ENCODE results near the gene ABHD6. TPM values are rescaled to one million over a fixed set of nuclear protein-coding genes. Genes with fewer than 3 reads are reported as not detected.

ABHD6 gene
- total and polyA plus RNA-seq, 9 of the 15 experiments (the other 6 are each of a cell fraction or from before 2014, with no cell fraction given) = 0.53 to 3.6 (median 2.5) TPM

DNA sequence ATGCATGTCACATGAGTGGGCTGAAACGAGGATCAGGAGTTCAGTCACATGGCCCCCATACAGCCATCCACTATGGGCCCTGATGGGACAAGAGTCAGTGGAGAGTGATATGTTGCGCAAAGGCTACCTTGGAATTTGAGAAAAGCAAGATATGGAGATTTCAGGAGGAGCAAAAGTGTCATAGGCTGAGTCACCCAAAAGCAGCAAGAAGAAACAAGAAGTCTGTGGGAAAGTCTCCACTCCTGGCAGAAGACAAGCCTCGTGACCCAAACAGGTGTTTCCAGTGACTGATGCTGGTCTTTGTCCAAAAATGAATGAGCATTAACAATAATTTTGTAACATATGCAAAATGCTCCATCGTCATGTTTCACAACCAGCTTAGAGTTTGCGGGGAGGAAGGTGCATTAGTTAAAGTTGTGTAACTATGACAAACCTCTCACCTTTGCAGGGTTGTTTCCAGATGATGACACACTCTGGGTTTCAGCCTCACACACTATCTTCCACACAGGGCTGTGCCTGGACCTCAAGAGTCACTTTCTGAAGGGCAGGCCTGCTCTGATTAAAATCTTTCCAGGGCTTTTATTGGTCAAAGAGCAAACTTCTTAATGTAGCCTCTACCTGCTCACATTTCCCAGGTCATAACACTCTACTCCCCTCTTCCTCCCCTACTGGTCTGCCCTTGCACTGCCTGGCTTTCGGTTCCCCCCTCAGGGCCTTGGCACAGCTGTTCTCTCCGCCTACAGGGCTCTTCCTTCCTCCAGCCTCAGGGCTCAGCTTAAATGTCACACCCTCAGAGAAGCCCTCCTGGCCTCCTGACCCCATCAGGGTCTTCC, 22.9 kb upstream of the ABHD6 start:
- ATAC-seq (peak; percentile 43; the same call in 2 of the 3 replicates), DNase-seq (ENCODE audit: extremely low read depth in 1 of 4, low spot score in 3 of 4) (no peak), FAIRE-seq (no peak)
- Histone ChIP-seq H3K4me1 (replicated peaks in 1 of 2; ENCODE audit: control insufficient read depth in 2 of 2, insufficient read depth in 2 of 2, low read length in 2 of 2) (no peaks in the 10 kb centered on the region; a peak in 1 of 5 replicates), H3K4me2 (ENCODE audit: insufficient read depth, low read length) (no peak overlapping the region), H3K36me3 (ENCODE audit: control insufficient read depth, insufficient read depth, low read length) (no peaks in the 10 kb centered on the region), H3K4me3 (no peak overlapping the region), H3K9ac (ENCODE audit: insufficient read depth in 1 of 2, low read depth in 2 of 2, low read length in 2 of 2) (no peak overlapping the region), H3K27ac (ENCODE audit: extremely low read depth, low read depth, low read length) (no peak overlapping the region), H3K9me1 (ENCODE audit: control insufficient read depth, insufficient read depth, low read length) (no peaks in the 10 kb centered on the region), H4K20me1 (replicated peaks; ENCODE audit: control insufficient read depth, insufficient read depth, low read length) (no peaks in the 10 kb centered on the region), H2AFZ (ENCODE audit: low read depth, low read length) (no peak overlapping the region), H3K9me3 (replicated peaks; ENCODE audit: control insufficient read depth, insufficient read depth, low read depth, low read length) (no peaks in the 10 kb centered on the region), H3K79me2 (ENCODE audit: control insufficient read depth, insufficient read depth, low read length) (no peaks in the 10 kb centered on the region), H3K27me3 (ENCODE audit: control insufficient read depth in 2 of 2, insufficient read depth in 2 of 2, low read length in 2 of 2) (peaks cover 2 to 18% of the 10 kb centered on the region in 2 experiments; a peak in 4 of 5 replicates)
- CTCF ChIA-PET (ENCODE audit: low intra/inter-chr PET ratio) = no interaction called here
- BruUV-seq (replicated peaks) = no TSS peak
- intact Hi-C loops (cut with micrococcal nuclease) (no loop called here), in situ Hi-C loops (cut with MboI) (no loop called here)
- POLR2A ChIA-PET = no interaction called here
- WGBS (ENCODE audit: insufficient coverage, low coverage, missing lambda C conversion rate) = 3% methylated on average over 7 of the region's 7 CpGs
- TF ChIP-seq NCOA2 (IDR thresholded peaks at IDR 0.05; ENCODE audit: partially characterized antibody in 2 of 2) = no peak
- peak; percentile 57 for TF ChIP-seq FOSL1 (tag; conservative IDR thresholded peaks at IDR 0.05)
- peak; percentile 54 for TF ChIP-seq CEBPB (tag; IDR thresholded peaks at IDR 0.05)
- TF ChIP-seq ATF3 (IDR thresholded peaks at IDR 0.05) = peak; percentile 15; the same call in 1 of the 2 replicates
- no peak for TF ChIP-seq ATF3 (CRISPR knock-in tag; conservative IDR thresholded peaks at IDR 0.05)
- TF ChIP-seq ZNF282 (CRISPR knock-in tag; IDR thresholded peaks at IDR 0.05) = no peak
- no peak for TF ChIP-seq TFAP4 (CRISPR knock-in tag; IDR thresholded peaks at IDR 0.05; ENCODE audit: borderline replicate concordance)
- 0 out of 2 replicates have a peak, but pooled peaks have one; percentile 6 for TF ChIP-seq JUN (IDR thresholded peaks at IDR 0.05; ENCODE audit: borderline replicate concordance, low read depth, low read length)
- TF ChIP-seq JUN (CRISPR knock-in tag; IDR thresholded peaks at IDR 0.05; ENCODE audit: borderline replicate concordance) = no peak
- no peak for TF ChIP-seq CEBPG (CRISPR knock-in tag; IDR thresholded peaks at IDR 0.05)
- peak; percentile 31 to 51; a peak in 3 of 4 replicates for TF ChIP-seq CEBPG (tag; conservative IDR thresholded peaks at IDR 0.05 in 1 of 2, IDR thresholded peaks at IDR 0.05 in 1 of 2)

Data from K562 (cell line).